GM18909 (cell line): ENCODE measurements around the gene ERCC4.

Experiments used
- ATAC-seq: cut with Tn5 transposase; IDR thresholded peaks from one replicate; pipeline ENCODE4 v1.9.1; 2021; ENCODE audit warnings: mild to moderate bottlenecking; ENCODE audit not compliant: unreplicated experiment, poor library complexity

The ERCC4 gene

GRCh38 chr16:13909872-13910303, 10.1 kb upstream of the ERCC4 start:
- ATAC-seq: no peak

GRCh38 chr16:13911306-13911705, 8.6 kb upstream of the ERCC4 start:
- ATAC-seq: no peak

- ATAC-seq: no peak
These were observed 8.1 kb upstream of the ERCC4 start for GRCh38 chr16:13911871-13912270.

- ATAC-seq: no peak
These were observed 7.1 kb upstream of the ERCC4 start for GRCh38 chr16:13912891-13913290.

DNA sequence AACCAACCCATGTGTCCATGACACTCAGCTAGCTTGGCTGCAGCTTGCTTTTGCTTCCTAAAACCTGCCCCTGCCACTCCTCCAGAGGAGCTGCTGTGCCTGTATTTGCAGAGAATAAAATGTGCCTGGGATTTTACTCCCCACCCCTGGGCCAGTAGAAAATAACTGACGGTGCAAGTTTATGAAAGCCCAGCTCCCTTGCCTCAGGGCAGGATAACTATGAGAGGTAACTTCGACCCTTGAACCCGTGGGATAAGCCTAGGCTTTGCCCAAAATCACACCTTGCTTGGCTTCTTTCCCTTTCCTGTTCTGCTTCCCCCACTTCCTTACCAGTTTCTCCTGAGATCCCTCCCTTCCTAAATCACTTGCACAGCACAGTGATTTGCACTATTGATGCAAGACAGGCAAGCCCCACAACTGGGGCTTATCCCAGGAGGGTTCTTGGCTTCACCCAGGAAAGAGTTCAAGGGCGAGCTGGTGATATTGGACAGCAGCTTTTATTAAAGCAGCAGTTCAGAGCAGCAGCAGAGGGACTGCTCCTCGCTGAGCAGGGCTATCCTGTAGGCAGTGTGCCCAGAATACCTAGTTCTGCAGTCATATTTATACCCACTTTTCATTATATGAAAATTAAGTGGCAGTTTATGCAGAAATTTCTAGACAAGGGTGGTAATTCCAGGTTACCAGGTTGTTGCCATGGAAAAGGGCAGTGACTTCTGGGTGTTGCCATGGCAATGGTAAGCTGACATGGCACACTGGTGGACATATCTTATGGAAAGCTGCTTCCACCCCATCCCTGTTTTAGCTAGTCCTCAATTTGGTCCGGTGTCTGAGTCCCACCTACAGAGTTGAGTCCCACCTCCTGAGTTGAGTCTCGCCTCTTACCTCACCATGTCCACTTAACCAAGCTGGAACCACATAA, 6.3 kb upstream of the ERCC4 start:
- ATAC-seq: no peak

- no peak for ATAC-seq
These were observed 4.8 kb upstream of the ERCC4 start for GRCh38 chr16:13915033-13915635.

DNA sequence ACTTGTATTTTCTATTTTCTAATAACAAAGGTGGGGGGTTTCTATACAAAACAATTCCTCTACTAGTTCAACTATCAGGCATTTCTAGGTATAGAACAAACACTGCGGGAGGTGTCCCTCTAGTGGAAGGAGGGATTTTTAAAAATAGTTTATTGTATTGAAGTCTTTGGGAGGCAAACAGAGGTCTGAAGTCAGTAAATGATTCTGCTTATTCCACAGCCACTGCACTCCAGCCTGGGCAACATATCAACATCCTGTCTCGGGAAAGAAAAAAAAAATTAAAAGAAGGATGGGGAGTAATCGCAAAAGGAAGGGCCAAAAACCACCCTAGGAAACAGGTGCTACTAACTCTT, 648 bp upstream of the ERCC4 start:
- ATAC-seq: no peak

DNA sequence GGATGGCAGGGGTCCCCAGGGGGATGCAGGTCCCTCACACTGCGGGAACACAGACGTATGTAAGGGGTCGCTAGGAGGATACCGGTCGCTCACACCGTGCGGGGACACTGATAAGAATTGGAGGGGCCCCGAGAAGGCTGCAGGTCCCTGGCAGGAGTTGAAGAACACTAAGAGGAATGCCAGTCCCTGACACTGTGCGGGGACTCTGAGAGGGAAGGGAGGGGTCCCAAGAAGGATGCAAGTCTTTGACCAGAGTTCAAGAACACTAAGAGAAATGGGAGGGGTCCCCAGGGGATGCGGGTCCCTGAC, 510 bp downstream of the ERCC4 start:
- ATAC-seq: no peak

DNA sequence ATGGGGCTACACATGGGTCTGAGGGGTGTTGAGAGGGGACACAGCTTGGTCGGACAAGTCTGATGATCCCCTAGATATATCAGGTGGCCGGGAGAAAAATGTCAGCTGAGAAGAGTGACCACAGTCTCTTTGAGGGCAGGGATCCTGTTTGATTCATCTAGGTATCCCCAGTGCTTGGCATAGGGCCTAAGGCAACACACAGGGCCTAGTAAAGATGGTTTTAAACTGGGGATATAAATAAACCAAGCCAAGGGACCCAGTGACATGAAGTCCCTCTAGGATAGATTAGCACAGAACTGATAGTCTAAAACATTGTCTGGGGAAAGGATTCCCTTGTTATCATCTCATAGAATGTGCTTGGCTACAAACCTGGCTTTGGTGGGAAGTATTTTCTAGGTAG, 1.4 kb downstream of the ERCC4 start:
- ATAC-seq: no peak

GRCh38 chr16:13923703-13924298, 3.8 kb downstream of the ERCC4 start:
- ATAC-seq: no peak

DNA sequence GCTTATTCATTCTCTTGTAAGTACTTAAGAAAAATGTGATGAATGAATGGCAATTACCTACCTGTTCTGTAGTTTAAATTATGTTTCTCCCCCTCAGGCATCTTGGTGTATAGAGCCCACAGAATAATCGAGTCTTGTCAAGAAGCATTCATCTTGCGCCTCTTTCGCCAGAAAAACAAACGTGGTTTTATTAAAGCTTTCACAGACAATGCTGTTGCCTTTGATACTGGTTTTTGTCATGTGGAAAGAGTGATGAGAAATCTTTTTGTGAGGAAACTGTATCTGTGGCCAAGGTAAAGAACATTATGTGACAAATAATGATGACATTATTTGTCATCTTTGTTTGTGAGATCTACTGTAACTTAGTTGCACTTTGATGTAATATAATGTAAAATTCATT, 6.5 kb downstream of the ERCC4 start:
- no peak for ATAC-seq

- no peak for ATAC-seq
These were observed 6.9 kb downstream of the ERCC4 start for GRCh38 chr16:13926891-13927290.

- ATAC-seq: no peak
These were observed 8.7 kb downstream of the ERCC4 start for GRCh38 chr16:13928646-13929045.

GRCh38 chr16:13931845-13932244, 11.9 kb downstream of the ERCC4 start:
- ATAC-seq: no peak

GRCh38 chr16:13935408-13935807, 15.5 kb downstream of the ERCC4 start:
- no peak for ATAC-seq

DNA sequence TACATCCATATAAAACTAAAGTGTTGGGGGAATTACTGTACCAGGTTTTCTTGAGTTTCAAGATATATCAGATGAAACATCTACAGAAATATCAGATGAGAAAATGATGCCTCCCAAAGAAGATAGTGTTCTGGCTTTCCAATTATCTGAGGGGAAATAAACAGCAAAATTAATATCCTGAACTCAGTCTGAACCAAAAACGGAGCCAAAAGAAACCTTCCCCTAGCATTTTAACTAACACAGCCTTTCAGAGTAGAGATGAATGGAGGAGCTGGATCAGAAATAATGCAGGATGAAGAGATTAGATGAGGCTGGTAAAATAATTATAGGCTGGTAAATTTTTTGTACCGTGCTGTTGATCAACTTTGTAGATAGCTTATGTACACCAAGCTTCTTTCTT, 16.2 kb downstream of the ERCC4 start:
- ATAC-seq: no peak

DNA sequence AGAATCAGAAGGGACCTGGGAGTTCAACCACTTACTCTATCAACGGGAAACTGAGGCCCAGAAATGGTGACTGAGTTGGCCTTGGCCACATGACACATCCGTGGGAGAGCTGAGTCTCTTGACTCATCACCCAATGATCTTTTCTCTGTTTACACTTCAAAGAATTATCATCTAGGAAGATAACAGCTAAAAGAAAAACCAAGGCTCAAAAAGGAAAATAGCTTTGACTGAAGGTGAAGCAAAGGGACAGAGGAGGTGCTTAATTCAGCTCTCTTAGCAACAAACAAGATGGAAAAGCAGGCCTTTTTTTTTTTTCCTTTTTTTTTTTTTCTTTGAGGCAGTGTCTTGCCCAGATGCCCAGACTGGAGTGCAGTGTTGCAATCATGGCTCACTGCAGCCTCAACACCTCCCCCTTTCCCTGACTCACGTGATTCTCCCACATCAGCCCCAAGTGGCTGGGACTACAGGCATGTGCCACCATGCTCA, 16.7 kb downstream of the ERCC4 start:
- no peak for ATAC-seq

DNA sequence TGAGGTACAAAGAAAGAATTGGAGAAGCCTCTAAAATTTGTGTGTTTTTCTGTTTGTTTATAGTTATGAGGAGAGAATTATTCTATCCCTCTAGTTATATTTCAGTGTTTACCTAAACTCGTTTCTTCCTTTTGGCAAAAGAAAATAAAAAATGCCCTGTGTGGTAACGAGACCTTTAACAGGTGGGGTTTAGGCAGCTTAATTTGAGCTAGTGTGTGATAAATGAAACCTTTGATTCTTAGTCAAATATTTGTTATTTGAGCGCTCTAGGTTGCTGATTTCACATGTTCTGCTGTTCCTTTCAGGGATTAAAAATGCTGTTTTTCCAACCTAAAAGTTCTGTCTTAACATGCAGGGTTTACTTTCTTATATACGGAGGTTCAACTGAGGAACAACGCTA, 17.5 kb downstream of the ERCC4 start:
- no peak for ATAC-seq

DNA sequence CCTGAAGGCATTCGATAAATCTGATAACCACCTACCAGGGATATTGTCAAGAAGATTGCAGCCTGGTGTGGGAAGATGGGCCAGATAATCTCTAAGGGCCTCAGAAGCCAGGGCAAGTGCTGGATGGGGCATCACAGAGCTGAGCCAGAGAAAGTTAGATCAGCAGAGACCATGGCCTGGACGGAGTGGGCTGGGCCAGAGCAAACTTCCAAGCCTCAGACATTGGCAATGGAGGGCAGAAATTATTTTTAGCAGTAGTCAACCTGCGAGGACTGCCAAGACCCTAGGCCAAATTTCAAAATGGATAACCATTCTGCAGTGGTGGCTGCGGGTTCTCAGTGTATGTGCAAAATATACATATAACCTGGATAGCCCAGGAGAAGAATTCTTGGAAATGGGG, 18.5 kb downstream of the ERCC4 start:
- ATAC-seq: no peak

DNA sequence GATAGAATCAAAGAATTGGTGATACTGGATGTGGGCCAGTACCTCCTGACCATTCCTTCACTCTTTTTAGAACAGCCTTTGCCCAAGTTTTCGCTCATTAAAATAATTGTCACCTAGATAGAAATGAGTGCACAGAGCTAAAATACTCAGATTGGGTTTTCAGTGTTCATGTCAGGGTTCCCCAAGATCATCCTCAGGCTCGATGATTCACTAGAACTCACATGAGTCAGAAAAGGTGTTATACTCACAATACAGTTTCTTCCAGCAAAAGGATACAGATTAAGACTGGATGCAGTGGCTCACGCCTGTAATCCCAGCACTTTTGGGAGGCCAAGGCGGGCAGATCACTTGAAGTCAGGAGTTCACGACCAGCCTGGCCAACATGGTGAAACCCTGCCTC, 19.9 kb downstream of the ERCC4 start:
- no peak for ATAC-seq

DNA sequence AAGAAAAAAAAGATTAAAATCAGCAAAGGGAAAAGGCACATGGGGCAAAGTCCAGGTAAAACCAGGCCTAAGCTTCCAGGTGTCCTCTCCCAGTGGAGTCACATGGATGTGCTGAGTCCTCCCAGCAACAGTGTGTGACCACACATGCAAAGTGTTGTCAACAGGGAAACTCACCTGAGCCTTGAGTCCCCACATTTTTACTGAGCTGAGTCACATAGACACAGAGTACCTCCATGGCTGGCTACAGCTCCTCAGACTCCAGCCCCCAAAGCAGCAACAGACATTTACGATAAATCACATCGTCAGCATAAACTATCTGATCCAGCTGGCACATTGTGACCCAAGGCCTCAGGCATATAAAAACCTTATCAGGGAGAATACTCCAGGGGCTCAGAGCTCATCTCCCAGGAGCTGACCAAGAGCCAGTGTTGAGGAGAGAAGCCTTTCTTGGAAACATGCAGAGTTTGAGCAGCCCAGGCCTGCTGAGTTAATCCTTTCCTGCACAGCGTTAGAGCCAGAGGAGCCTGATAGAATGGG, 20.5 kb downstream of the ERCC4 start:
- ATAC-seq: no peak
